Measurements from ENCODE around the gene TCF23. TPM values are rescaled to one million over a fixed set of nuclear protein-coding genes. Genes with fewer than 3 reads are reported as not detected.

Gene TCF23
- total RNA-seq, 1 experiment from 2014 or later: 0.13 TPM

GRCh38 chr2:27147935-27148334 is 869 bp upstream of the TCF23 start:
- DNase-seq (ENCODE audit: low spot score) (no peak), ATAC-seq (no peak)
- POLR2A ChIA-PET: no interaction called here
- Mint-ChIP-seq H3K36me3 (no peaks in the 10 kb centered on the region), H3K4me3 (no peak overlapping the region), H3K4me1 (no peaks in the 10 kb centered on the region), H3K27ac (no peak overlapping the region), H3K27me3 (ENCODE audit: low read depth) (0 out of 2 replicates have a peak, but pooled peaks cover 5% of the 10 kb centered on the region), H3K9me3 (no peaks in the 10 kb centered on the region)
- TF ChIP-seq TCF7 (CRISPR knock-in tag; IDR thresholded peaks at IDR 0.05; ENCODE audit: low read depth) (no peak), GABPB1 (CRISPR knock-in tag; IDR thresholded peaks at IDR 0.05) (peak; percentile 40; the same call in 1 of the 2 replicates), TEAD4 (CRISPR knock-in tag; IDR thresholded peaks at IDR 0.05) (no peak)
- CTCF ChIA-PET: interaction anchor here (1.7 to 3.4 kb wide), 3 partner anchors 14 to 43 kb away, joined by 5 to 13 read pairs (median 6); partner anchors contain the start of gene PREB

GRCh38 chr2:27149570-27150405 is 984 bp downstream of the TCF23 start:
- H3K4me1 Mint-ChIP-seq: no peaks in the 10 kb centered on the region
- no peak overlapping the region for H3K4me3 Mint-ChIP-seq
- CTCF ChIA-PET: interaction anchor here (0.5 to 3.4 kb wide), 6 partner anchors 16 to 113 kb away, joined by 4 to 13 read pairs (median 6); partner anchors contain the start of gene PREB
- no peak for TF ChIP-seq PREB (CRISPR knock-in tag; IDR thresholded peaks at IDR 0.05; ENCODE audit: borderline replicate concordance)
- TF ChIP-seq IRF1 (CRISPR knock-in tag; IDR thresholded peaks at IDR 0.05): no peak
- no peak for TF ChIP-seq ZNF121 (CRISPR knock-in tag; IDR thresholded peaks at IDR 0.05)
- no peak for TF ChIP-seq JAZF1 (CRISPR knock-in tag; IDR thresholded peaks at IDR 0.05)
- no peak for TF ChIP-seq ZNF416 (CRISPR knock-in tag; IDR thresholded peaks at IDR 0.05)
- TF ChIP-seq E2F5 (CRISPR knock-in tag; IDR thresholded peaks at IDR 0.05): no peak
- no peak for TF ChIP-seq AFF4 (CRISPR knock-in tag; IDR thresholded peaks at IDR 0.05; ENCODE audit: borderline replicate concordance)
- TF ChIP-seq ERG (CRISPR knock-in tag; IDR thresholded peaks at IDR 0.05): no peak
- TF ChIP-seq RELA (CRISPR knock-in tag; IDR thresholded peaks at IDR 0.05; ENCODE audit: borderline replicate concordance): no peak
- TF ChIP-seq NR3C1 (CRISPR knock-in tag; conservative IDR thresholded peaks at IDR 0.05; ENCODE audit: low read depth): no peak
- TF ChIP-seq NFE2L1 (CRISPR knock-in tag; IDR thresholded peaks at IDR 0.05): no peak
- TF ChIP-seq GRHL2 (CRISPR knock-in tag; IDR thresholded peaks at IDR 0.05; ENCODE audit: insufficient replicate concordance, severe bottlenecking): no peak
- TF ChIP-seq GABPB1 (CRISPR knock-in tag; IDR thresholded peaks at IDR 0.05): no peak
- POLR2A ChIA-PET: interaction anchor here (1.3 kb wide), 1 partner anchor 8 kb away, joined by 3 read pairs; no protein-coding TSS in a partner anchor
- no peaks in the 10 kb centered on the region for H3K9me3 Mint-ChIP-seq
- DNase-seq (ENCODE audit: low spot score) (no peak), ATAC-seq (no peak)
- no peaks in the 10 kb centered on the region for H3K36me3 Mint-ChIP-seq
- H3K27me3 Mint-ChIP-seq (ENCODE audit: low read depth): no peaks in the 10 kb centered on the region
- no peak overlapping the region for H3K27ac Mint-ChIP-seq
